ENCODE measurements around the gene GSTCD. TPM values are rescaled to one million over a fixed set of nuclear protein-coding genes. Genes with fewer than 3 reads are reported as not detected.

Gene GSTCD
- total and polyA plus RNA-seq, 2 of the 4 experiments (the other 2 are of a cell fraction) = 5.2 to 20.3 TPM

- Histone ChIP-seq H3K9me1 (ENCODE audit: insufficient read depth, low read length) (no peaks in the 10 kb centered on the region; the same call in 1 of the 2 replicates), H4K20me1 (ENCODE audit: insufficient read depth, low read length) (no peaks in the 10 kb centered on the region), H3K4me2 (ENCODE audit: low read depth, low read length) (no peak overlapping the region), H2AFZ (replicated peaks; ENCODE audit: low read length, poor library complexity) (no peak overlapping the region), H3K56ac (ENCODE audit: extremely low read depth, insufficient read depth, low read length) (no peak overlapping the region), H2BK5ac (ENCODE audit: low read depth, low read length, poor library complexity, severe bottlenecking) (no peak overlapping the region), H2BK15ac (ENCODE audit: low read depth, low read length) (no peak overlapping the region), H3K9me3 (ENCODE audit: control insufficient read depth, insufficient read depth, low read length) (no peaks in the 10 kb centered on the region), H3K18ac (ENCODE audit: low read depth, low read length) (no peak overlapping the region), H3K27me3 (ENCODE audit: control insufficient read depth, insufficient read depth, low read length) (no peaks in the 10 kb centered on the region), H4K8ac (ENCODE audit: low read depth in 2 of 2, low read length in 2 of 2) (no peak overlapping the region), H2BK20ac (ENCODE audit: low read depth, low read length) (no peak overlapping the region), H4K5ac (ENCODE audit: low read depth, low read length) (no peak overlapping the region), H3K23ac (ENCODE audit: low read depth, low read length) (no peak overlapping the region), H2AK9ac (replicated peaks; ENCODE audit: low read depth, low read length, poor library complexity) (no peak overlapping the region), H3K4me3 (ENCODE audit: insufficient read depth, low read depth, low read length) (no peak overlapping the region), H3K79me1 (ENCODE audit: low read depth in 1 of 2, low read length in 2 of 2) (no peaks in the 10 kb centered on the region), H4K91ac (ENCODE audit: insufficient read depth, low read depth, low read length) (no peak overlapping the region), H3K36me3 (ENCODE audit: control insufficient read depth, insufficient read depth, low read length) (no peaks in the 10 kb centered on the region), H3K4ac (ENCODE audit: low read depth, low read length) (no peak overlapping the region), H3K27ac (ENCODE audit: insufficient read depth, low read length) (no peak overlapping the region), H2AK5ac (ENCODE audit: low read depth, low read length) (no peak overlapping the region), H3K14ac (replicated peaks; ENCODE audit: low read depth, low read length) (no peak overlapping the region), H3K4me1 (ENCODE audit: control insufficient read depth, insufficient read depth, low read length) (no peaks in the 10 kb centered on the region), H2BK120ac (ENCODE audit: low read depth, low read length) (no peak overlapping the region), H3K9ac (ENCODE audit: low read depth, low read length) (no peak overlapping the region)
- no peak for DNase-seq
- ATAC-seq (ENCODE audit: low read depth) = no peak
- no TSS peak for BruUV-seq (replicated peaks)
- in situ Hi-C loops (cut with MboI; ENCODE audit: low sequenced_read_pairs) = no loop called here
- CTCF ChIA-PET = no interaction called here
- no CpG with 5 or more reads among the region's 1 CpG for WGBS, 2 experiments (ENCODE audit: extremely low coverage in 2 of 2, insufficient read length in 1 of 2)
- TF ChIP-seq NFE2L2 (IDR thresholded peaks at IDR 0.05; ENCODE audit: low read depth, low read length) = no peak
- TF ChIP-seq BHLHE40 (IDR thresholded peaks at IDR 0.05; ENCODE audit: low read depth, low read length) = no peak
- no peak for TF ChIP-seq CTCF (conservative IDR thresholded peaks at IDR 0.05; ENCODE audit: low read depth, low read length)
- no peak for TF ChIP-seq MXI1 (IDR thresholded peaks at IDR 0.05; ENCODE audit: borderline replicate concordance, low read depth, low read length)
- TF ChIP-seq MAFK (IDR thresholded peaks at IDR 0.05; ENCODE audit: low read depth, low read length) = no peak
- no peak for TF ChIP-seq RCOR1 (IDR thresholded peaks at IDR 0.05; ENCODE audit: insufficient replicate concordance, low read length)
- no peak for TF ChIP-seq RFX5 (IDR thresholded peaks at IDR 0.05; ENCODE audit: low read depth, low read length)
- no peak for TF ChIP-seq SMC3 (IDR thresholded peaks at IDR 0.05; ENCODE audit: low read depth, low read length)
- dilution Hi-C loops (cut with HindIII; ENCODE audit: low sequenced_read_pairs, unreplicated experiment) = no loop called here
- POLR2A ChIA-PET (ENCODE audit: unreplicated experiment) = interaction anchor here (0.7 kb wide), 1 partner anchor 452 kb away, joined by 5 read pairs; no protein-coding TSS in a partner anchor
- intact Hi-C loops (cut with micrococcal nuclease) = no loop called here
Measured at GRCh38 chr4:105753361-105753760, 44.8 kb downstream of the GSTCD start.

Measured in IMR-90 (cell line).